HG02870 (cell line): ENCODE data around the gene UBN1.
"Not testable (repeated sequence)": the region's sequence is repeated elsewhere in the genome, so short reads cannot be mapped to it uniquely, and the experiment has no call there.

Experiments
- ATAC-seq: cut with Tn5 transposase; IDR thresholded peaks from one replicate; pipeline ENCODE4 v1.9.1; 2021; ENCODE audit warnings: mild to moderate bottlenecking, moderate library complexity; ENCODE audit not compliant: unreplicated experiment

Gene UBN1

GRCh38 chr16:4884972-4885874, 37.9 kb downstream of the UBN1 start:
- ATAC-seq = no peak

DNA sequence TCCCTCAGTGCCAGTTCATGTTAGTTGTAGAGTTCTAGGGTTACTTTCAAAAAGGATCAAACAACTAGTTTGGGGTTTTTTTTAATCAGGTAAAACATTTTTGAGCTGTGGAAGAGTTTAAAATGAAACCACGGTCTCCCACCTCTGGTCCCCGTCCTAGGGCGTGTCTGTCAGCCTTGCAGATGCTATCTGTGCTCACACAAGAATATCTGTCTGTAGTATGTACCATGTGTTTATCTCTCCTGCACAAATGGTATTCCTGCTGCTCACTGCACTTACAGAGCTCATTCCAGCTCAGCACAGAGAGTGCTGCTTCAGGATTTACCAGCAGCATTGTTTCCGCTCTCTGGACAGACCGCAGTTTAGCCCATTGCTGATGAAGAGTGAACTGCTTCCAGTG, 38.9 kb downstream of the UBN1 start:
- no peak for ATAC-seq

DNA sequence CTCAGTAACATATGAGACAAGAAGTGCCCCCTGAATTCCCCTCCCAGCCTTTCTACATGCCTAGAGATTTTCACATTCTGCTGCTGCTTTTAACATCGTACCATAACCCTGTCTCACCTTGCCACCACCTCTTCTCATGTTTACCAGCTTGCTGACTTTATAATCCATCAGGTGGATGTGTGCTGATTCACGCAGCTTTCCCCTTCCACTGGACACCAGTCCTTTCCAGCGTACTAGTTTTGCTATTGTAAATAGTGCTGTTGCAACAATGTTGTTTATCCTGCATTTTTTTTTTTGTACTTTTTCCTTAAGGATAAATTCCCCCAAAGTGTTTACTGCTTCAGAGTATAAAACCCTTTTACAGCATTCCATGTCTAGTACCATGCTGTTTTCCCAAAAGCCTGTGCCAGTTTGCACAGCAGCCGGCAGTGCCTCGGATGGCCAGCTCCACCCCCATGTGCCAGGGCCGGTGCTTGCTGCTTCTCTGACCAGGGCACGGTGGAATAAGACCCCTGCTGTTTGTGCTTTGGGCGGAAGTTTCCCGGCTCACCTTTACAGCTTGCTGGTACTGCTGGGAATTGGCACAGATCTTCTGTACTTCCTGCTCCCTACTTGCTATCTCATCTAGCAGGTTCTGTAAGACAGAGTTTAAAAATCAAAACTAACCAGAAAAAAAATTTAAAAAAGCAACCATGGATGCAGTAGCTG, 41.3 kb downstream of the UBN1 start:
- no peak for ATAC-seq

GRCh38 chr16:4890026-4890425, 42.7 kb downstream of the UBN1 start:
- ATAC-seq = no peak

DNA sequence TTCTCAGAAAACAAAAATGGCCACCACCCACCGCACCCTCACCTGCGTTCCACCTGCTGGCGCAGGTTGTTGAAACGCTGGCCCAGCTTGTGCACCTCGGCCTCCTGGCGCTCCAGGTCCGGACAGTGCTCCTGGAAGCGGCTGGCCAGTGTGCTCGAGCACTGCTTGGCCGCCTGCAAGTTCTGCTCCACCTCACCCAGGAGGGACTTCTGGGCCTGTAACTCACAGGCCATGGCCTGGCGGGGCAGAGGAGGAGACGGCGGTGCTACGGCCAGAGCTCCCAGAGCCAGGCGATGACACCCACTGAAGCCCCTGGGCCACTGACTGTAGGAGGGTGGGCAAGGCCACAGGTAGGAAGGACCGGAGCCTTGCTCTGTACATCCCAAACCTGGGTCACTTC, 43.4 kb downstream of the UBN1 start:
- no peak for ATAC-seq

DNA sequence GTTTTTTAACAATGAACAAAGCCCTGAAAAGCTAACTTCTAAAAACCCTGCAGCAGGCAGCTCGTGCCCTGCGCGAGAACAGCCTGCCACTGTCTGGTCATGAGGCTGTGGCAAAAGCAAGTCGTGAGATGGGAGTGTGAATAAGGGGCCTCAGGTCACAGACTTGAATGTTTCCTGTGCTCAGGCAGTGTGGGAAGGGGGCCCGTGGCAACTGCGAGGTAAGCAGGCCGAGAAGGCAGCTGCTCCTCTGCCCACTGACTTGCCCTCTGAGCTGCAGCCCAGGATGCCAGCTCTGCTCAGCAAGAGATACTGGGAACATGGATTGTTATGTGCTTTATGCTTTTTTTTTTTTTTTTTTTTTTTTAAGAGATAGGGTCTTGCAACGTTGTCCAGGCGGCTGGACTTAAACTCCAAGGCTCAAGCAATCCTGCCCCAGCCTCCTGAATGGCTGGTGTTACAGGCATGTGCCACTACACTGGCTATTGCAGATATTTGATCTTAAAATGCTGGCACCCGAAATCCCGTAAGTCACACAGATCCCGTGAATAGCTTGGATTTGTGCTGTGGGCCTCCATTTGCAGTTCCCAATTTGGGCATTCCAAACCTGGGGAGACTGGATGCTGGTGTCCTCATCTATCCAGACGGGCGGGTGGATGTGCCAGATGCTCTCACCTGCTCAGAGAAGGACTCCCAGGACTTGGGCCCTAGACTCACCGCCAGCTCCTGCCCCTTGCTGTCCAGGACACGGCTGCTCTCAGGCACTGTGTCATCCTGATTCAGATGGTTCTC, 44.0 kb downstream of the UBN1 start:
- no peak for ATAC-seq

DNA sequence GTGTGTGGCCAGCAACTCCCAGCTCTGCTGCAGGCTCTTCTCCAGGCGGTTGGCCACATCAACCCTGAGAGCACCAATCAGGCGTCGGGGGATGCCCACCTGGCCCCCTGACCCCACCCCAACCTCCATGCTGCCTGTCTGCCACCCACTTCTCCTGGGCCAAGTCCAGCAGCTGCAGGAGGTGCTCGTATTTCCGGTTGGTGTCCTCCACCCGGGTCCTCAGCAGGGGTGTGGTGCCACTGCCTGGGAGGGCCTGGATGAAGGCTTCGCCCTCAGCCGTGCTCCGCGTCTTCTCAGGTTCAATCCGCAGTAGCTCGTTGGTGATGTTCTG, 44.6 kb downstream of the UBN1 start:
- no peak for ATAC-seq

- no peak for ATAC-seq
Observed at GRCh38 chr16:4892361-4893102, 45.3 kb downstream of the UBN1 start.

DNA sequence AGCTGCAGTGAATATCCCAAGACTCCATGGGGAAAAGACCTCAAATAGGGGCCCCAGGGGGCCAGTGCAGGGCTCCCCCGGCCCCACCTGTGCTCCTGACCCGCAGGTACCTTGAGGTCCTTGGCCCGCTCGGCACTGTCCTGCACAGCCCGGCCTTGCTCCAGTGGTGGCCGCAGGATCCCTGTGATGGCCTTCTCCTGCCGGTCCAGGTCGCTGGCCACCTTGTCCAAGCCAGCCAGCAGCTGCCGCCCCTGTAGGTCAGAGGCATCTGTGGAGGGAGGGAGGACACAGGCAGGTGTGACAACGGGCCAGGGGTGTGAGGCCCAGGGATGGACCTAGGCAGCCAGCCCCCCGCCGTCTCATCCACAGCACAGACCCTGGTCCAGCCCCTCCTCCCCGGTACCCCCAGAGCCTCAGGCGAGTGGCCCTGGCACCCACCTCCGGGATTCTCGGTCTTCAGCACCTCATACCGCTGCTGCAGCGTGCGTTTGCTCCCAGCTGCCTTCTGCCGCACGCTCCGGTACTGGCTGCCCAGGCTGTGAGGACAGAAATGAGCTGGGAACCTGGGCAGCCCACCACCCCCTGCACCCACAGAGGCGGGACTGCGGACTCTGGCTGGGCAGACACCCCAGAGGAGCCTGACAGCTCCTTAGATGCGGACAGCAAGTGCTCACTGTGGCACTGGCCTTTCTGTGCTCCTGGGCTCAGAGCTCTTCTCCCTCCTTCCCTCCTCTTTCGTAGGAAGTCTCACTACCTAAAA, 46.0 kb downstream of the UBN1 start:
- no peak for ATAC-seq

- no peak for ATAC-seq
Observed at GRCh38 chr16:4894276-4895150, 47.2 kb downstream of the UBN1 start.

DNA sequence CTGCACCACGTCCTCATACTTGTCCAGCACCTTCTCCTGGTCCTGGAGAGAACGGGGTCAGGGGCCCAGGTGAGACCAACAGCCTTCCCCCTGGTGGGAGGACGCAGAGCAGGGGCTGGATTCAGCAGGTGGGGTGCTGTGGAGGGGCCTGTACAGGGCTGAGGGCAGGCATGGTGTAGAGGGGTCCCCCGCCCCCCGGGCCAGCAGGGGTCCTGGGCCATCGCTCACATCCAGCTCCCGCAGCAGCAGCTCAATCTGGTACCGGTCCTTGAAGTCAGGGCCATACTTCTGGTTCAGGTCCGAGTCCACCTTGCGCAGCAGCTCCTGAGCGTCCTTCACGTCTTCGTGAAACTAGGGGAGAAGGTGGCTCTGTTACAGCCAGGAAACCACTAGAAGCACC, 48.1 kb downstream of the UBN1 start:
- no peak for ATAC-seq

GRCh38 chr16:4896761-4897160, 49.5 kb downstream of the UBN1 start:
- ATAC-seq = not testable (repeated sequence)

DNA sequence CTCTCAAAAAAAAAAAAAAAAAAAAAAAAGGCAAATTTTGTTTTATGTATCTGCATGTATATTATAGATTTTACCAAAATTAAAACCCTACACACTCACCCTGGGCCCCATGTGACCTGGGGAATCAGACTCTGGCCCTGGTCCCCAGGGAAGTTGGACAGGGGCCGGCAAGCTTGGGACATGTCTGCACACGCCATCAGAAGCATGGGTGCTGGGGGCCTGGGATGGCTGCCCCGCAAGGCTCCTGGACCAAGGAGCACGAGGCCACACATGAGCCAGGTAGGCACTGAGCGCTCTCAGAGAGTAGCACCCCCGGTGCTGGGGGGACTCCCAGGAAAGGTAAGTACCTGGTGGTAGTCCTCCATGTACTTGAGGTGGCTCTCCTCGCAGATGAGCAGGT, 50.0 kb downstream of the UBN1 start:
- ATAC-seq = no peak

- ATAC-seq = no peak
Observed at GRCh38 chr16:4898811-4899473, 51.7 kb downstream of the UBN1 start.

DNA sequence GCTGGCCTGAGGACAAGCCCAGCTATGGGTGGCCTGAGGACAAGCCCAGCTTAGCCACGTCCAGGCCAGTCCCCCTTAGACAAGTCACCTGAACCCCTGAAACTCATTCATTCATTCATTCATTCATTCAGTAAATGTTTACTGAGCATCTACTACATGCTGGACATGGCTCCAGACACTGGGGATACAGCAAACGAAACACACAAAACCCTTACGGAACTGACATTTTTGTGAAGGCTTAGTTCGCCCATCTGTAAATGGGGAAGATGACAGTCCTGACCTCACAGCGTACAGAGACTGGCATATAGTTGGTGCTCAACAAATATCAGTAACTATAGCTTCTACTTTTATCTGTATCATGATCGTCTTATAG, 52.2 kb downstream of the UBN1 start:
- ATAC-seq = no peak

- no peak for ATAC-seq
Observed at GRCh38 chr16:4900036-4900435, 52.8 kb downstream of the UBN1 start.

- ATAC-seq = no peak
Observed at GRCh38 chr16:4900750-4901149, 53.5 kb downstream of the UBN1 start.

GRCh38 chr16:4902038-4902437, 54.8 kb downstream of the UBN1 start:
- no peak for ATAC-seq
